Esophagus squamous epithelium (tissue), 4 donors: ENCODE measurements around the gene SHMT2.
A peak's percentile ranks its signal among the peaks of the same experiment; 100 is the strongest.

Experiments used
- POLR2A ChIP-seq, 4 donors: fragments of 450-650 bp; IDR thresholded peaks; one replicate each; pipeline ENCODE4 v1.6.1; 2017; ENCODE audit warnings: antibody characterized with exemption in 4 of 4, mild to moderate bottlenecking in 4 of 4, moderate library complexity in 3 of 4
- TF ChIP-seq, protein P1 (sequence below), 6 experiments: fragments of 450-650 bp in 4 of 6; fragments of 200-600 bp in 2 of 6; sonication (generic) in 2 of 6; IDR thresholded peaks; one replicate each; pipeline ENCODE4 v1.5.1; 2016 to 2019; ENCODE audit warnings: antibody characterized with exemption in 6 of 6, mild to moderate bottlenecking in 4 of 6, moderate library complexity in 4 of 6

DNA sequence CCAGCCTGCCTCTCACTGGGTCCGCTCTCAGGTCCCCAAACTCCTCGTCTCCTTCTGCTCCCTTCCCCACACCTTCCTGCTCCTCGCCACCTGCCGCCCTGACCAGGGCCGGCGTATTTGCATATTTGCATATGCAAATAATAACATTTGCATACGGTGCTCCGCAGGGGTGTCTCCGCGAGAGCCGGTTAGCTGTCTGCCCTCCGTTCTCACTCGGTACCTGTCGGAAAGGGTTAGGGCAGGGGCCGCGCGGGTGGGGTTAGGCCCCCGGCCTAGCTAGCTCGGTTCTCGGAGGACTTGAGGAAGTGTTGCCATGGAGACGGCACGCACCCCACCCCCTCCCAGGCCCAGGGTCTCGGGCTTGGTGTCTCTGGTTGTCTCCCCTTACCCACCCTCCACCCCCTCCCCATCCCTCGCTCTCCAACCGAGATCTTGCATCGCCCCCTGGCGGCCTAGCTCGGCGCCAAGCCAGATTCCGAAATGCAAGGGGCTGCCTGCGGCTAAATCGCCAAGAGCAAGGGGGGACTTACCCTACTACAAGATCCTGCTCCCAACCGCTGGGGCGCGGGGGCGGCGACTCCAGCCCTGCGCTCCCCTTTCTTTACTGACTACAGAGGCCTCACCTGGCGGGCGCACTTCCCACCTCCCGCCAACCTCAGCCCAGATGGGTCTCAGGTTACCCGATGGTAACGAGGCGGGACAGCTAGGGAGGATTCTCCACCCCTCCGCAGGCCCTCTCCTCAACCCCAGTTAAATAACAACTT lies 13.4 kb downstream of the SHMT2 start:
- TF ChIP-seq, protein P1, sequence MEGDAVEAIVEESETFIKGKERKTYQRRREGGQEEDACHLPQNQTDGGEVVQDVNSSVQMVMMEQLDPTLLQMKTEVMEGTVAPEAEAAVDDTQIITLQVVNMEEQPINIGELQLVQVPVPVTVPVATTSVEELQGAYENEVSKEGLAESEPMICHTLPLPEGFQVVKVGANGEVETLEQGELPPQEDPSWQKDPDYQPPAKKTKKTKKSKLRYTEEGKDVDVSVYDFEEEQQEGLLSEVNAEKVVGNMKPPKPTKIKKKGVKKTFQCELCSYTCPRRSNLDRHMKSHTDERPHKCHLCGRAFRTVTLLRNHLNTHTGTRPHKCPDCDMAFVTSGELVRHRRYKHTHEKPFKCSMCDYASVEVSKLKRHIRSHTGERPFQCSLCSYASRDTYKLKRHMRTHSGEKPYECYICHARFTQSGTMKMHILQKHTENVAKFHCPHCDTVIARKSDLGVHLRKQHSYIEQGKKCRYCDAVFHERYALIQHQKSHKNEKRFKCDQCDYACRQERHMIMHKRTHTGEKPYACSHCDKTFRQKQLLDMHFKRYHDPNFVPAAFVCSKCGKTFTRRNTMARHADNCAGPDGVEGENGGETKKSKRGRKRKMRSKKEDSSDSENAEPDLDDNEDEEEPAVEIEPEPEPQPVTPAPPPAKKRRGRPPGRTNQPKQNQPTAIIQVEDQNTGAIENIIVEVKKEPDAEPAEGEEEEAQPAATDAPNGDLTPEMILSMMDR (IDR thresholded peaks at IDR 0.05) = peak; percentile 24 to 64 (median 32)
- TF ChIP-seq POLR2A (IDR thresholded peaks at IDR 0.05) = no peak
